Measurements from ENCODE around the gene PTK6. TPM values are rescaled to one million over a fixed set of nuclear protein-coding genes. Genes with fewer than 3 reads are reported as not detected.

Gene PTK6
- total RNA-seq, 4 donors from 2014 or later = 0.38 to 0.68 (median 0.66) TPM; not detected in 1

DNA sequence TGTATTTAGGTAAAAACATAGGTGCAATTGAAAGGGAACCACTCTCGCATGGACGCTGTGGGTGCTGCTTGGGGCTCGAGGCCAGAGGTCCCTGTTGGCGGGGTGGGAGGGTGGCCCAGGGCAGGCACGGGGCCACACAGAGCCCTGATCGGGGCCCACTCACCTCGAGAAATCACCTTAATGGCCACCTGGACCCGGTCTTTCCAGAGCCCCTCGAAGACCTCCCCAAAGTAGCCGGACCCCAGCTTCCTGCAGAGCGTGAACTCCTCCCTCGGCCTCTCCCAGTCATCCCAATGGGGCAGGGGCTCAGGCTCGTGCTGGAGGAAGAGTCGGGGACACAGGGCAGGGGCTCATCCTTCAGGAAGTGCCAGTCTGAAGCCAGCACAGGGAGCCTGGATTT is 3.8 kb downstream of the PTK6 start:
- TF ChIP-seq, protein P1, sequence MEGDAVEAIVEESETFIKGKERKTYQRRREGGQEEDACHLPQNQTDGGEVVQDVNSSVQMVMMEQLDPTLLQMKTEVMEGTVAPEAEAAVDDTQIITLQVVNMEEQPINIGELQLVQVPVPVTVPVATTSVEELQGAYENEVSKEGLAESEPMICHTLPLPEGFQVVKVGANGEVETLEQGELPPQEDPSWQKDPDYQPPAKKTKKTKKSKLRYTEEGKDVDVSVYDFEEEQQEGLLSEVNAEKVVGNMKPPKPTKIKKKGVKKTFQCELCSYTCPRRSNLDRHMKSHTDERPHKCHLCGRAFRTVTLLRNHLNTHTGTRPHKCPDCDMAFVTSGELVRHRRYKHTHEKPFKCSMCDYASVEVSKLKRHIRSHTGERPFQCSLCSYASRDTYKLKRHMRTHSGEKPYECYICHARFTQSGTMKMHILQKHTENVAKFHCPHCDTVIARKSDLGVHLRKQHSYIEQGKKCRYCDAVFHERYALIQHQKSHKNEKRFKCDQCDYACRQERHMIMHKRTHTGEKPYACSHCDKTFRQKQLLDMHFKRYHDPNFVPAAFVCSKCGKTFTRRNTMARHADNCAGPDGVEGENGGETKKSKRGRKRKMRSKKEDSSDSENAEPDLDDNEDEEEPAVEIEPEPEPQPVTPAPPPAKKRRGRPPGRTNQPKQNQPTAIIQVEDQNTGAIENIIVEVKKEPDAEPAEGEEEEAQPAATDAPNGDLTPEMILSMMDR (IDR thresholded peaks at IDR 0.05; ENCODE audit: low read depth) = no peak

DNA sequence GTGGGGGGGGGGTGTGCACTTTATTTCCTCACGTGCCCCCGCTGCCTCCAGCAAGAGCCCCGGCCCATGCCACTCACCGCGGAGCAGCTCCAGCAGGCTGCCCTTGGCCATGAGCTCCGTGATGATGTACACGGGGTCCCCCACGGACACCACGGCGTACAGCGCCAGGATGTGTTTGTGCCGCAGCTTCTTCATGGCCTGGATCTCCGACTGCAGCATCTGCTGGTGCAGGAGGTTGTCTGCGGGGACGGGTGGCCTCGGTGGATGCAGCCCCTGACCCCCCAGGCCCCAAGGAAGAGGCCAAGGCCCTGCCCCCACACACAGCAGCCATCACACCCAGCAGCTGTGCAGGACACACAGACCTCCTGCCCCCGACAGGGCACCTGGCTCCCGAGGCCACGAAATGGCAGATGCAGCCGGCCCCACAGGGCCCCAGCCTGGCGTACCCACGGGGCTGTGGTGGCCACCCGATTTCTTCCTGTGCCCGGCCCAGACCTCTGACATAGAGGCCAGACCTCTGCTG is 4.7 kb downstream of the PTK6 start:
- TF ChIP-seq, protein P1 (IDR thresholded peaks at IDR 0.05; ENCODE audit: low read depth) = no peak

DNA sequence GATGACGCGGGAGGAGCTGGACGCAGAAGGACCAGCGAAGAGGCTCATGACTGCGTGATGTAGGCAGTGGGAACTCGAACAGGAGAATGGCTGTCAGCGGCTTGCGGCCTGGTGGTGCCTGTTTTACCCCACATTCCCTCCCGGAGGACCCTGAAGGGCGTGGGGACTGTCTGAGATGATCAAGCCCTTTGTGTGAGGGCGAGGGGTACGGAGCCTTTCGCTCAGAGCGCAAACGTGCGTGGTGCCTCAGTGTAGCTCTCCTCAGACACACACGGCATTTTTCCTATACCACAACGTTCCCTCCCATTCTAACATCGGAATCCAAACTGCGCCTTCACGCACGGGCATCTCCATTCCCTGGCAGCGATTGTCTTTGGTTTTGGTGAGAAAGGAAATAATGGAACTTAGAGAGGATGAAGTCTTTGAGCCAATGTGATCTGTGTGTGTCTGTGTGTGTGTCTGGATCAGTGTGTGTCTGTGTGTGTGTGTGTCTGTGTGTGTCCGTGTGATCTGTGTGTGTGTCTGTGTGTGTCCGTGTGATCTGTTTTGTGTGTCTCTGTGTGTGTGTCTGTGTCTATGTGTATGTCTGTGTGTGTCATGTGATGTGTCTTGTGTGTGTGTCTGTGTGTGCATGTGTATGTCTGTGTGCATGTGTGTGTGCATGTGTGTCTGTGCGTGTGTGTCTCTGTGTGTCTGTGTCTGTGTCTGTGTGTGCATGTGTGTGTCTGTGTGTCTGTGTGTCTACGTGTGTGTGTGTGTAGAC is 5.3 kb downstream of the PTK6 start:
- TF ChIP-seq, protein P1 (IDR thresholded peaks at IDR 0.05; ENCODE audit: low read depth) = no peak

DNA sequence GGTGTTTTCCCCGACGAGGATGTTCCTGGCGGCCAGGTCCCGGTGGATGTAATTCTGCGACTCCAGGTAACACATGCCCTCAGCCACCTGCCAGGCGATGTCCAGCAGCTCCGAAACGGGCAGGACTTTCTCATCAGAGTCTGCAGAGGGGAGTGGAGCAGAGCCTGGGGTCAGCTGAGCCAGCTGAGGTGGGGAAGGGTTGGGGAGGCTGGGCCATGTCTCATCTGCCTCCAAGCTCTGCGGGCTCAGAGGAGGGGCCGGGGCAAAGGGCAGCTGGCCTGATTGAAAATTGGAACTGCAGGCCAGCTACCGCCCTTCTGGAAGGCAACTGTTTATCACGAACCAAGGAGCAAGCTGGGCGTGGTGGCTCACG is 6.4 kb downstream of the PTK6 start:
- TF ChIP-seq, protein P1 (IDR thresholded peaks at IDR 0.05; ENCODE audit: low read depth) = no peak

DNA sequence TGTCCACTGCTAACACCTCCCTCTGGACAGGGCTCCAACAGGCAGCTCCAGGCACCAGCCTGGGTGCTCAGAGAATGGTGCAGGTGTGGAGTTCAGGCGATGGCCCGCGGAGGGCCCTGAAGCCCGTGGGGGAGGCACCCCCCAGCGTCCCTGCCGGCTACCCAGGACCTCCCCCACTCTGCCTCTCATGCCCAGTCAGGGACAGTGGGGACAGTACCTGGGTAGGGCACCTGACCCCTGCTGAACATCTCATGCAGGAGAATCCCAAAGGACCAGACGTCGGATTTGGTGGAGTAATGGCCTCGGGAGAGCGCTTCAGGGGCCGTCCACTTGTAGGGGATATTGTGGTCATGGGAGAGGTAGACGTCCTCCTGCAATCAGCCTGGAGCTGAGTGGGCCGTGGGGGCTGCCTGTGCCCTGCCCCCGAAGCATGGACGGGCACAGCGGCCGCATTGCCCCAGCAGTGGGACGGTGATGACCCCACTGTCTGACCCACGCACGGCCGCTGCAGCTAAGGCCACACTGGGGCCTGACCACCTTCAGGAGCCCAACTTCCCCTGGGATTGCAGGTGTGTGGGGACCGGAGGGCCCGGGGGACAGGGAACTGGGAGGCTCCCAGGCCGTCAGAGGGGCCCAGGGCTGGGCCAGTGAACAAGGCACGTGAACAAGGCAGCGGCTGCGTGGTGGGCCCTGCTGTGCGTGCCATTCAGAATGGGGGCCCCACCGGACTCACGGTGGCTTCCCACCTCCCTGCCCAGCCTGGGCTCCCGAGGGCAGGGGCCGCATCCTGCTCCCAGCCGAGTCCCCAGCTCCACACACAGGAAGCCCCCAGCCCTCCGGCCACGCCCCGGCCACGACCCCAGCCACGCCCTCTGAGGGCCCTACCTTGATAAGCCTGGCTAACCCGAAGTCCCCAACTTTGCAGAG is 7.1 kb downstream of the PTK6 start:
- TF ChIP-seq, protein P1 (IDR thresholded peaks at IDR 0.05; ENCODE audit: low read depth) = no peak

DNA sequence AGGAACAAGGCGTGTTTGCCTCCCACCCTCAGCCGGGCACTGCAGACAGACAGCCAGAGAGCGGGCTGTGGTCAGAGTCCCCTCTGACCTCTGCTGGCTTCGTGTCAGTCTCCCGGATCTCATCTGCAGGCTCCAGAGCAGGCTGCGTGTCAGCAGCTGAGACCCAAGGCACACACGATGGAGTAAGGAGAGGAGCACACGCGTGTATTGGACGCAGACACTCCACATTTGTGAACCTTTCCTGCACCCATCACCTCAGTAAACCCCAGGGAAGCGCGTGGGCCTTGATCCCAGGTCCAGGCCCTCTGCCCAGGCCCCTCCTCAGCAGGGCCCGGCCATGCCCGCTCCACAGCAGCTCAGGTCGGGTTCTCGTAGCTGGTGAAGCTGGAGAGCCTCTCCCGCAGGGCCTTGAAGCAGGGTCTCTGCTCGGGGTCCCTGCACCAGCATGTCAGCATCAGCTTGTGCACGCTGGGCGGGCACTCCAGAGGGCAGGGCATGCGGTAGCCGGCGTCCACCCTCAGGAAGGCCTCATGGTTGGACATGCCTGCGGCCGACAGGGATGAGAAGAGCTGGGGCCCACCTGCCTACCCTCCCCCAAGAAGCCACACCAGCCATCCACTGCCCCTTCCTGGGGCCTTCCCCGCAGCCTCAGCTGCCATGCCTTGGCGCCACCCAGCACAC is 7.9 kb downstream of the PTK6 start:
- TF ChIP-seq, protein P1 (IDR thresholded peaks at IDR 0.05; ENCODE audit: low read depth) = no peak

Measured in subcutaneous adipose tissue (tissue), 4 donors.